GM19328 (cell line): ENCODE measurements around the gene CDKN1C.
"Not testable (repeated sequence)": the region's sequence is repeated elsewhere in the genome, so short reads cannot be mapped to it uniquely, and the experiment has no call there.

Experiments used
- ATAC-seq: cut with Tn5 transposase; IDR thresholded peaks from one replicate; pipeline ENCODE4 v1.9.1; 2021; ENCODE audit warnings: mild to moderate bottlenecking, moderate library complexity; ENCODE audit not compliant: unreplicated experiment

CDKN1C gene

DNA sequence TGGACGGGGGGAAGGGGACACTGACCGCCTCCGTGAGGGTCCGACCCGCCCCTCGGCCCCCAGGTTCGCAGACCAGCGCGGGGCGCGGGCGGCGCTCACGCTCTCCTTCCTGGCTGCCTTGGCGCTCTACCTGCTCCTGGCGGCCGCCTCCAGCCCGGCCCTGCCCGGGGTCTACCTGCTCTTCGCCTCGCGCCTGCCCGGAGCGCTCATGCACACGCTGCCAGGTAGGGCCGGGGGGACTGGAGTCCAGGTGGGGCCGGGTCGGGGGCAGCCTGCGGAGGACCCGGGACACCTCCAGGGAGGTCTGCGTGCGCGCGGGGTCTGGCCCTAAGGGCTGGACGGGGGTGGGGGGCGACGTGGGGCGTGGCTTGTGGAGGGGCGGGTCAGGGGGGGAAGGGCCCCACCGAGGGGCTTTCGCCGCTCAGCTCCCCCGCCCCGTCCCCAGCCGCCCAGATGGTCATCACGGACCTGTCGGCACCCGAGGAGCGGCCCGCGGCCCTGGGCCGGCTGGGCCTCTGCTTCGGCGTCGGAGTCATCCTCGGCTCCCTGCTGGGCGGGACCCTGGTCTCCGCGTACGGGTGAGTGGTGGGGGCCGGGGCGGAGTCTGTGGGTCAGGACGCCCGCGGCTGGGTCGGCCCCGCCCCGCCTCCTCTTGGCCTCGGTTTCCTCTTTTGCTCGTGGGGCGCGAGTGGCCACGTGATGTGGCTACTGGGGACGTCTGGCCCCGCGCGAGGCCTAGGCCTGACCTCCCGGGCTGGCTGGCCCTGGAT is 23.7 kb upstream of the CDKN1C start:
- ATAC-seq: no peak

DNA sequence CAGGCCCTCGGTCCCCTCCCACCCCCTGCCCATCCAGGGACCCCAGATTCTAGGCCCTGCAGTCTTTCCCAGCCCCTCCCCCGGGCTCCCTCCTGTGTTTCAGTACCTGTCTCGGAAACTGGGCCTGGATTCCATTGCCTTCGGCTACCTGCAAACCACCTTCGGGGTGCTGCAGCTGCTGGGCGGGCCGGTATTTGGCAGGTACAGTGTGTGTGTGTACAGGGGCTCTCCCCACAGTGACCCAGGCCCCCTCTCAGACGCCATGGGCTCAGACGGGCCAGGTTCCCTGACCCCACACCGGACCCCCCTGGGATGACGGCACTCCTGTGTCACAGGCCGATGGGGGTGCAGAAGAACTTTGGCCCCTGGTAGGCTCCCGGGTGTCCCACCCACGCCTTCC is 22.6 kb upstream of the CDKN1C start:
- no peak for ATAC-seq

- ATAC-seq: not testable (repeated sequence)
Measured at GRCh38 chr11:2905299-2905698, 19.7 kb upstream of the CDKN1C start.

- no peak for ATAC-seq
Measured at GRCh38 chr11:2904153-2905052, 18.8 kb upstream of the CDKN1C start.

DNA sequence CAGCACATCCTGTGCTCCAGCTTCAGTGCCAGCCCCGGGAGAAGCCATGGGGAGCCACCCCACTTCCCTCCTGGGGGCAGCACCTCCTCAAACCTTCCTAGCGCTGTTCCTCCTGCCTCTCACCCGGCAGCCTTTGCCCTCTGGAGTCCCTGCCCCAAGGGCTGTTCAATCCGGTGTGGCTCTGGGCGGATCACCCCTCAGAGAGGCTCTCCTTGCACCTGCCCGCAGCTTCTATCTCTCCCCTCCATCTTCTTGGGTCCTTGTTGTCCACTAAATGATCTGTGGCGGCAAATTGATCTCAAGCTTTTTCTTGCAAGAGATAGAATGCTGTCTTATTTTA is 18.1 kb upstream of the CDKN1C start:
- no peak for ATAC-seq

DNA sequence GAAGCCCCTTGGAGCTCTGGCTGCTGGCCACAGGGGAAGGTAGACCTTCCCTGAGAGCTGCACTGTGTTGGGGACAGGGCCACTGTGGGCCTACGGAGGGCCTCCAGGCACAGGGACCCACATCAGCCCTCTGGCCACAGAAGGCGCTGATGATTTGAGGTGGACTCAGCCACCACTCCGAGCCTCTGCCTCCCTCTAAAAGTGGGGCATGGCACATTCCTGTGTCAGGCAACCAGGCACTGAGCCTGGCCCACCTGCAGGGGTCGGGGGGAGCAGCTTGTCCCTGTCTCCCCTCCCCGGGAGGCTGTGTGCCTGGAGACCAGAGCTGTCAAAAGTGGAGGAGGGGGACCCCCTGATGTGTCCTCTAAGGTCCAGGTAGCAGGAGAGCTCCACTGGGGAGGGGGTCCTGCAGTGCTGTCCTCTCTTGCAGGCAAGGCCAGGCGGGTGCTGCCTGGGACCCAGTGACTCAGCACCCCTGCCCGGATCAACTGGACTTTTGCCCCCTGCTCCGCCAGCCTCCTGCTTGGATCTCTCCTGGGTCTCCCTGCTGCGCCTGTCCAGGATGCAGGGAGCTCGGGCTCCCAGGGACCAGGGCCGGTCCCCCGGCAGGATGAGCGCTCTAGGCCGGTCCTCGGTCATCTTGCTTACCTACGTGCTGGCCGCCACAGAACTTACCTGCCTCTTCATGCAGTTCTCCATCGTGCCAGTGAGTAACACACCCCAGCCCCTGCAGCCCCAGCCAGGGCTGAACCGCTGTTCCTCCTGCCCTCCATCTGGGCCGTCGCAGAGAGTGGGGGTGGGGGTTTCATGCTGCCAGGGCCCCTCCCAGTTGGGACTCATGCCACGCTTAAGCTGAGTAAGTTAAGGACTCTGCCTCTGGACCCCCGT is 17.5 kb upstream of the CDKN1C start:
- ATAC-seq: no peak

GRCh38 chr11:2901854-2902783 is 16.5 kb upstream of the CDKN1C start:
- peak; percentile 94 for ATAC-seq

GRCh38 chr11:2901196-2901796 is 15.7 kb upstream of the CDKN1C start:
- no peak for ATAC-seq

DNA sequence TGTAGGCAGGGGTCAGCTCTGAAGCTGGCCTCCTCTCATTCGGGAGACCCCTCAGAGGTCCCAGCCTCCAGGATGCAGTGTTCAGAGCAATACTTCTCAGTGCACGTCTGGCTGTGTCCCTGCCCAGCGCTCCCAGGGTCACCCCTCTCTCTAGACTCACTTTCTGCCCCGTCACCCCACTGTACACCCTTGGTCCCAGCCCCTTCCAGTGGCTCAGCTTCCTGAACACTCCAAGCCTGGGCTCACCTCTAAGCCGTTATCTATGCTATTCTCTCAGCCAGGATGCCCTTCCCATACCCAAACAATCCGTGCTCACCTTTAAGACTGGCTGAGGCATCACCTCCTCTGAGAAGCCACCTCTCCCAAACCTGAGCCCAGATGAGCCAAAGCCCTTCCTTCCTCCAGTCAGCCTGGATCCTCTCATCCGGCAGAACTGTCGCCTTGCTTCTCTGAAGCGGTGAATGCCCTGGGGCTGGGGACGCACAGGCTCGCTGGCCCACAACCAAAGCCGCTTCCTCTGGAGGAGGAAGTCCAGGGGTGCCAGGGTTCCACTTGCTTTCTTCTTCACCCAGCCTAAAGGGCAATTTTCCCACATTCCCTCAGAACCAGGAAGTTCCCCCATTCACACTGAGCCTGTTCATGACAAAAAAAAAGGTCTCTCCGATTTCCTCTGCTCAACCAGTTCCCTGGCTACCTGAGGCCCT is 13.7 kb upstream of the CDKN1C start:
- ATAC-seq: no peak

- no peak for ATAC-seq
Measured at GRCh38 chr11:2898366-2899079, 12.9 kb upstream of the CDKN1C start.

DNA sequence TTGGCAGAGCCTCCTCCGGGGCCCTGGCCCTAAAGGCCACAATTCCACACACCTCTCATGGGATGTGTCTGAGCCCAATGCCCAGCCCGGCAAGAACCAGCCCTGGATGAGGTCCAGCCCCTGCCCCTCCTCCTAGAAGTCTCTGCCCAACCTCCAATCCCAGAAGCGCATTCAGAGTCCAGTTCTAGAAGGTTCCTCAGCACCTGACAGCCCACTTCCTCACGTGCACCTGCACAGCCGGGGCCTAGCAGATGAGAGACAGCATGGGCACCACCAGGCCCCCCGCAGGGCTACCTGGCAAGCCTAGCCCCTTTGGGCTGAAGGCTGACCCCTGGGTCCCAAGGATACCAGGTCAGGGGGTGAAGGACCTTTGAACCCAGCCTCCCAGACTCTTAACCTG is 11.5 kb upstream of the CDKN1C start:
- no peak for ATAC-seq

- ATAC-seq: no peak
Measured at GRCh38 chr11:2896047-2896446, 10.5 kb upstream of the CDKN1C start.

GRCh38 chr11:2893935-2894334 is 8.4 kb upstream of the CDKN1C start:
- ATAC-seq: no peak

DNA sequence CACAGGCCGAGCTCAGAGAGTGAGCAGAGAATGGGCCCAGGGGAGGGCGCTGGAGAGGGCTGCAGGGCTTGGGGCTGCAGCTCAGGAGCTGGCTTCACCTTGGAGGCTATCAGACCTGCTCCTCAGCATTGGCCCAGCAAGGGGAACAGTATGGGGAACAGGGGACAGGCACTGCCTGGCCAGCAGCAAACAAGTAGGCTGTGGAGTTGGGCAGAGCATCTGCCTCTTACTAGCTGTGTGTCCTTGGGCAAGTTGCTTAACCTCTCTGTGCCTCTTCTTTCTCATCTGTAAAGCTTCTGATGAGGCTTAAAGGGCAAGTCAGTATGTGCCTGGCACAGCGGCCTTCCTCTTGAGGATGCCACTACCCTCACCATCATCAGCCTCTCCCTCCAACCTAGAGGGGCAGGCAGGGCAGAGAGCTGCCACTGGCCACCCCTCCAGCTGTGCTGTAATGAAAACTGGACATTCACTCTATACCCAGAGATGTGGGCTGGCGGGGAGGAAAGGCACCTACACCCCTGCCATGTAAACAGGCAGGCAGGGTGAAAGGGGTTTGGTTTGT is 7.5 kb upstream of the CDKN1C start:
- no peak for ATAC-seq

GRCh38 chr11:2892215-2892966 is 6.8 kb upstream of the CDKN1C start:
- no peak for ATAC-seq

DNA sequence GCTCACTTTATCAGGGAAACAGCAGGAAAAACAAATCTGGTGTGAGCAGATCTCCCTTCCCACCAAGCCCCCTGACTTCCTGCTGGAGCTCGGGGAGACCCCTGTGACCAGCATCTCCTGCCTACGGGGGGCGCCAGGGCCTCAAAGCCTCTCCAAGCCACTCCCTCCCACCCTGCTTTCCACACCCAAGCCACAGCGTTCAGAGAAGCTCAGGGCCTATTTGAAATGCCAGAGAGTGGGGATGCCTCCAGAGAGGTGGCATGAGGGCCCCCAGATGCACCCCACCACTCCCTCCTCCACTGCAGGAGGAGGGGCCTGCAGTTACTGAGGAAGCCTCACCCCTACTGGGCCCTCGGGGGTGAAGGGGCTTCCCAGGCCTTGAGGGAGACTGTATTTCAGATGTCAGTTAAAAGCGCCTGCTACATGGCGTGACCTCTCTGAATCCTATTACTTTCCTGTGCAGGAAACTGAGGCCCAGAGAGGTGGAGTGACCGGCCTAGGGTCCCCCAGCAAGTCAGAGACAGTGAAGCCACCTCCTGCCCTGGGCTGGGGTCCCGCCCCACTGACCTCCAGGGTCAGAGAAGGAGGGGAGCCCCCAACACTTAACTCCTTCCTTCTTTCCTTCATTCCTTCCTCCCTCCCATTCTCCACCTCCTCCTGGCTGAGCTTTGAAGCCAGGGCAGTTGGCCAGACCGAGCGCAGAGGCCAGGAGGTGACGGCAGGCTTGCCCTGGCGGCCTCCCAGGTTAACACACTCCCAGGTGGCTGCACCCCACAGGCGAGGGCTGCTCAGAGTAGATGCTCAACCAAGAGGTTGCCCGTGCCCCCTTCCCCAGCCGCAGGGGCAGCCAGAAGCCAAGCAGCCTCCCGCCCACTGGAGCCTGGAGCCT is 6.0 kb upstream of the CDKN1C start:
- ATAC-seq: no peak
